DOHH2 (cell line): ENCODE measurements around the gene GBE1.

Source experiments
- CTCF ChIP-seq: fragments of 200-600 bp; sonication (generic); IDR thresholded peaks from one replicate; pipeline ENCODE4 v1.5.1; 2014; ENCODE audit warnings: antibody characterized with exemption, mild to moderate bottlenecking, low read depth, low read length; ENCODE audit not compliant: poor library complexity, severe bottlenecking
- EZH2phosphoT487 ChIP-seq: fragments of 200-600 bp; sonication (generic); IDR thresholded peaks from 2 replicates; pipeline ENCODE4 v1.6.1; 2017; ENCODE audit warnings: borderline replicate concordance, mild to moderate bottlenecking, antibody characterized with exemption, low read length, moderate library complexity, mixed read lengths

- TF ChIP-seq CTCF (no peak), EZH2phosphoT487 (no peak)
Measured at GRCh38 chr3:81793410-81793809, 32.0 kb upstream of the GBE1 start.
